GM23338 (cell line): ENCODE measurements around the gene AJM1. TPM values are rescaled to one million over a fixed set of nuclear protein-coding genes. Genes with fewer than 3 reads are reported as not detected.

Source experiments
- ATAC-seq: fragments of 200-7000 bp; cut with Tn5 transposase; 3 replicates; pipeline ENCODE4 v1.9.1; 2020
- DNase-seq: peaks from one replicate; pipeline ENCODE4 v3.0.0-alpha.2; 2015; ENCODE audit warnings: low spot score
- H2AFZ ChIP-seq: fragments of 200-600 bp; sonication (generic); 2 replicates; pipeline ENCODE4 v1.8.0; 2016; ENCODE audit warnings: antibody characterized with exemption, mild to moderate bottlenecking, moderate library complexity
- H3F3A ChIP-seq: fragments of 200-600 bp; sonication (generic); replicated peaks from 2 replicates; pipeline ENCODE4 v1.8.0; 2017; ENCODE audit warnings: antibody characterized with exemption, mixed run types, low read depth
- H3K27ac ChIP-seq: fragments of 200-600 bp; sonication (generic); 2 replicates; pipeline ENCODE4 v1.6.1; 2016; ENCODE audit warnings: low read depth
- H3K27me3 ChIP-seq: fragments of 200-600 bp; sonication (generic); 2 replicates; pipeline ENCODE4 v1.8.0; 2016; ENCODE audit warnings: mild to moderate bottlenecking, mixed run types, moderate library complexity; ENCODE audit not compliant: insufficient read depth
- H3K36me3 ChIP-seq: fragments of 200-600 bp; sonication (generic); 2 replicates; pipeline ENCODE4 v1.8.0; 2016; ENCODE audit warnings: mild to moderate bottlenecking; ENCODE audit not compliant: insufficient read depth
- H3K4me1 ChIP-seq: fragments of 200-600 bp; sonication (generic); 2 replicates; pipeline ENCODE4 v1.8.0; 2016; ENCODE audit warnings: mild to moderate bottlenecking, moderate library complexity; ENCODE audit not compliant: insufficient read depth
- H3K4me2 ChIP-seq: fragments of 200-600 bp; sonication (generic); 2 replicates; pipeline ENCODE4 v1.7.1; 2017; ENCODE audit warnings: mixed run types
- H3K4me3 ChIP-seq: fragments of 200-600 bp; sonication (generic); 2 replicates; pipeline ENCODE4 v1.6.1; 2016; ENCODE audit warnings: mixed run types
- H3K79me2 ChIP-seq: fragments of 200-600 bp; sonication (generic); replicated peaks from 2 replicates; pipeline ENCODE4 v1.8.0; 2017; ENCODE audit warnings: mild to moderate bottlenecking; ENCODE audit not compliant: insufficient read depth
- H3K9me2 ChIP-seq: fragments of 200-600 bp; sonication (generic); 2 replicates; pipeline ENCODE4 v1.8.0; 2017; ENCODE audit not compliant: insufficient read depth
- H4K20me1 ChIP-seq: fragments of 200-600 bp; sonication (generic); replicated peaks from 2 replicates; pipeline ENCODE4 v1.8.0; 2017; ENCODE audit warnings: mild to moderate bottlenecking; ENCODE audit not compliant: insufficient read depth
- H3K27ac Mint-ChIP-seq: 2 replicates; pipeline ENCODE4 v1.8.0; 2020; ENCODE audit warnings: inconsistent platforms, mild to moderate bottlenecking, moderate library complexity, mixed read lengths
- H3K27me3 Mint-ChIP-seq: 3 replicates; pipeline ENCODE4 v1.8.0; 2022; ENCODE audit warnings: low read depth, mild to moderate bottlenecking, moderate library complexity, mixed read lengths, inconsistent platforms; ENCODE audit not compliant: insufficient read depth, poor library complexity
- H3K36me3 Mint-ChIP-seq: 3 replicates; pipeline ENCODE4 v1.8.0; 2021; ENCODE audit warnings: low read depth, mild to moderate bottlenecking, inconsistent platforms, moderate library complexity, mixed read lengths
- H3K4me1 Mint-ChIP-seq: 3 replicates; pipeline ENCODE4 v1.8.0; 2020; ENCODE audit warnings: mild to moderate bottlenecking, inconsistent platforms, mixed read lengths
- H3K4me3 Mint-ChIP-seq: 3 replicates; pipeline ENCODE4 v1.8.0; 2021; ENCODE audit warnings: moderate library complexity, mild to moderate bottlenecking, inconsistent platforms, mixed read lengths
- H3K9me3 Mint-ChIP-seq: 3 replicates; pipeline ENCODE4 v1.8.0; 2020; ENCODE audit warnings: moderate library complexity, mild to moderate bottlenecking, inconsistent platforms, mixed read lengths
- CREB1 ChIP-seq: fragments of 250-450 bp; sonication (Bioruptor Pico); IDR thresholded peaks from 2 replicates; pipeline ENCODE4 v1.5.0; 2020; ENCODE audit warnings: low read depth, mild to moderate bottlenecking, moderate library complexity
- EZH2 ChIP-seq: fragments of 200-600 bp; sonication (generic); IDR thresholded peaks from one replicate; pipeline ENCODE4 v1.8.0; 2017; ENCODE audit warnings: antibody characterized with exemption, mild to moderate bottlenecking, low read depth; ENCODE audit not compliant: unreplicated experiment
- JUNB ChIP-seq: IDR thresholded peaks from one replicate; pipeline ENCODE4 v1.6.1; 2016; ENCODE audit warnings: antibody characterized with exemption; ENCODE audit not compliant: unreplicated experiment
- NANOG ChIP-seq: IDR thresholded peaks from 2 replicates; pipeline ENCODE4 v1.6.1; 2016; ENCODE audit warnings: antibody characterized with exemption, borderline replicate concordance
- STAT1 ChIP-seq: IDR thresholded peaks from one replicate; pipeline ENCODE4 v1.6.1; 2016; ENCODE audit warnings: antibody characterized with exemption; ENCODE audit not compliant: unreplicated experiment
- ZNF114 ChIP-seq: fragments of 250-450 bp; sonication (Bioruptor Pico); IDR thresholded peaks from 2 replicates; pipeline ENCODE4 v1.5.0; 2020; ENCODE audit warnings: mild to moderate bottlenecking, moderate library complexity
- ZNF331 ChIP-seq: fragments of 250-450 bp; sonication (Bioruptor Pico); IDR thresholded peaks from 2 replicates; pipeline ENCODE4 v1.5.0; 2020; ENCODE audit warnings: low read depth, mild to moderate bottlenecking, moderate library complexity
- ZNF462 ChIP-seq: fragments of 250-450 bp; sonication (Bioruptor Pico); IDR thresholded peaks from 2 replicates; pipeline ENCODE4 v1.5.0; 2020; ENCODE audit warnings: mild to moderate bottlenecking, moderate library complexity
- polyA plus RNA-seq: library from polyadenylated mRNA; unstranded; fragments of >200 nt; fragmentation: Nextera tagmentation; extraction: Ambion mirVana; gene quantifications from 2 replicates; pipeline ENCODE4 v1.2.1, GENCODE V29; 2016
- total RNA-seq: library from RNA; depleted of rRNA; stranded (reverse); fragments of >200 nt; shearing (Covaris generic); gene quantifications from 2 replicates; pipeline ENCODE4 v1.2.3, GENCODE V29; 2014
- TF ChIP-seq, protein P1 (sequence below): IDR thresholded peaks from one replicate; pipeline ENCODE4 v1.6.1; 2018; ENCODE audit warnings: antibody characterized with exemption; ENCODE audit not compliant: unreplicated experiment
- TF ChIP-seq, protein P2 (sequence below): IDR thresholded peaks from 2 replicates; pipeline ENCODE4 v1.6.1; 2016; ENCODE audit warnings: antibody characterized with exemption

The AJM1 gene
- total and polyA plus RNA-seq, 2 experiments from 2014 or later, result 0.36 to 0.49 TPM

DNA sequence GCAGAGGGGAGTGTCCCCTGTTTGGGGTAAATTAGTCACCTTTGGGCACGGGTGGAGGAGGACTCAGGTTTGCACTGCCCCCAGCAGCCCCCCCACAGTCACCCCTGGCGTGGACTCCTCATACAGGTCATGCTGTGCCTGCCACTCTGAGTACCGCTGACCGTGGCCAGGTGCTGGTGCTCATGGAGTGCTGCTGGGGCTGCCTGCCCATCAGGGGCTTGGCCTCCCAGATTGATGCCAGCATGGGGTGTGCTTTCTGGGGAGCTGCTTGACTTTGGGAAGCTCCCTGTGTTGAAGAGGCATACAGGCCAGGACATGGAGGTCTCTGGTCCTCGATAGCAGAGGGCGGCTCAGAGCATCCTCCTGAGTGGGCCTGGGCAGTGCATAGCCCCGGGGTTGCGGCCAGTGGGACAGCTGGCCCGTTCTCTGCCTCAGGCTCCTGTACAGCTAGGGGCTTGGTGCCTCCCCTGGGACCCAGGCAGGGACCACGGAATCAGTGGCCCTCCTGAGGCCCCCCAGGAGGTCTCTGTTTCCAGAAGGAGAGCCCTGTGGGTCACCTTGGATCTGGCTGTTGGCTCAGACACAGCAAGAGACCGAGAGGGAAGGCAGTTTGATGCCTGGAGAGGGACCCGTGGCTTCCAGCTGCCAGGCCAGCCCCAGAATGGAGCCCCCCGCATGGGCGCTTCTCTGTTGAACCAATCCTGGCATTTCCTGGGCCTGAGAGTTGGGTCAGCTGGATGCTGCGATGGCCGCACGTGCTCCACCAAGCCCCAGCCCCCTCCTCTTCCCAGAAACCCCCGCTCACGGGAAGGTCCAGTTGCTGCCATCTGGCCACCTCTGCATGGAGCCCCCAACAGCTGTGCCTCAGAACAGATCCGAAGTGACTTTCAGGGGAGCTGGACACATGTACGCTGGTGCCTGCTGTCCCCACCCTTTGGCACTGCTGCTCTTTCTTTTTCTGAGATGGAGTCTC, 6.1 kb upstream of the AJM1 start:
- no peak overlapping the region for H3K27ac ChIP-seq
- no peak overlapping the region for H3K4me2 ChIP-seq
- Mint-ChIP-seq H3K9me3 (no peaks in the 10 kb centered on the region; the same call in 1 of the 3 replicates), H3K27ac (no peak overlapping the region), H3K27me3 (peaks cover 30% of the 10 kb centered on the region), H3K36me3 (peaks cover 31% of the 10 kb centered on the region), H3K4me1 (peaks cover 14% of the 10 kb centered on the region), H3K4me3 (no peak overlapping the region)
- no peak overlapping the region for H2AFZ ChIP-seq
- H3K9me2 ChIP-seq, result no peaks in the 10 kb centered on the region
- no peaks in the 10 kb centered on the region for H3K79me2 ChIP-seq
- TF ChIP-seq JUNB (no peak), NANOG (no peak), CREB1 (CRISPR knock-in tag) (no peak), EZH2 (no peak), ZNF331 (CRISPR knock-in tag) (no peak), ZNF462 (no peak), STAT1 (no peak), ZNF114 (no peak)
- TF ChIP-seq, protein P1, sequence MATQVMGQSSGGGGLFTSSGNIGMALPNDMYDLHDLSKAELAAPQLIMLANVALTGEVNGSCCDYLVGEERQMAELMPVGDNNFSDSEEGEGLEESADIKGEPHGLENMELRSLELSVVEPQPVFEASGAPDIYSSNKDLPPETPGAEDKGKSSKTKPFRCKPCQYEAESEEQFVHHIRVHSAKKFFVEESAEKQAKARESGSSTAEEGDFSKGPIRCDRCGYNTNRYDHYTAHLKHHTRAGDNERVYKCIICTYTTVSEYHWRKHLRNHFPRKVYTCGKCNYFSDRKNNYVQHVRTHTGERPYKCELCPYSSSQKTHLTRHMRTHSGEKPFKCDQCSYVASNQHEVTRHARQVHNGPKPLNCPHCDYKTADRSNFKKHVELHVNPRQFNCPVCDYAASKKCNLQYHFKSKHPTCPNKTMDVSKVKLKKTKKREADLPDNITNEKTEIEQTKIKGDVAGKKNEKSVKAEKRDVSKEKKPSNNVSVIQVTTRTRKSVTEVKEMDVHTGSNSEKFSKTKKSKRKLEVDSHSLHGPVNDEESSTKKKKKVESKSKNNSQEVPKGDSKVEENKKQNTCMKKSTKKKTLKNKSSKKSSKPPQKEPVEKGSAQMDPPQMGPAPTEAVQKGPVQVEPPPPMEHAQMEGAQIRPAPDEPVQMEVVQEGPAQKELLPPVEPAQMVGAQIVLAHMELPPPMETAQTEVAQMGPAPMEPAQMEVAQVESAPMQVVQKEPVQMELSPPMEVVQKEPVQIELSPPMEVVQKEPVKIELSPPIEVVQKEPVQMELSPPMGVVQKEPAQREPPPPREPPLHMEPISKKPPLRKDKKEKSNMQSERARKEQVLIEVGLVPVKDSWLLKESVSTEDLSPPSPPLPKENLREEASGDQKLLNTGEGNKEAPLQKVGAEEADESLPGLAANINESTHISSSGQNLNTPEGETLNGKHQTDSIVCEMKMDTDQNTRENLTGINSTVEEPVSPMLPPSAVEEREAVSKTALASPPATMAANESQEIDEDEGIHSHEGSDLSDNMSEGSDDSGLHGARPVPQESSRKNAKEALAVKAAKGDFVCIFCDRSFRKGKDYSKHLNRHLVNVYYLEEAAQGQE, result no peak
- TF ChIP-seq, protein P2, sequence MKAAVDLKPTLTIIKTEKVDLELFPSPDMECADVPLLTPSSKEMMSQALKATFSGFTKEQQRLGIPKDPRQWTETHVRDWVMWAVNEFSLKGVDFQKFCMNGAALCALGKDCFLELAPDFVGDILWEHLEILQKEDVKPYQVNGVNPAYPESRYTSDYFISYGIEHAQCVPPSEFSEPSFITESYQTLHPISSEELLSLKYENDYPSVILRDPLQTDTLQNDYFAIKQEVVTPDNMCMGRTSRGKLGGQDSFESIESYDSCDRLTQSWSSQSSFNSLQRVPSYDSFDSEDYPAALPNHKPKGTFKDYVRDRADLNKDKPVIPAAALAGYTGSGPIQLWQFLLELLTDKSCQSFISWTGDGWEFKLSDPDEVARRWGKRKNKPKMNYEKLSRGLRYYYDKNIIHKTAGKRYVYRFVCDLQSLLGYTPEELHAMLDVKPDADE, result no peak
- DNase-seq (no peak), ATAC-seq (no peak)
- H3F3A ChIP-seq, result no peaks in the 10 kb centered on the region
- H3K4me1 ChIP-seq, result peaks cover 3% of the 10 kb centered on the region; the same call in 1 of the 2 replicates
- H3K36me3 ChIP-seq, result no peaks in the 10 kb centered on the region
- H3K4me3 ChIP-seq, result no peak overlapping the region
- H3K27me3 ChIP-seq, result no peaks in the 10 kb centered on the region
- 0 out of 2 replicates have a peak, but pooled peaks cover 6% of the 10 kb centered on the region for H4K20me1 ChIP-seq
